Regular cardiac myocyte (primary cell): ENCODE results near the gene HTR1B. TPM values are rescaled to one million over a fixed set of nuclear protein-coding genes. Genes with fewer than 3 reads are reported as not detected.

ENCODE experiments used
- total RNA-seq: library from RNA; depleted of rRNA; stranded (reverse); fragments of >200 nt; gene quantifications from 2 replicates; pipeline ENCODE4 v1.2.3, GENCODE V29; 2014

HTR1B gene, protein sequence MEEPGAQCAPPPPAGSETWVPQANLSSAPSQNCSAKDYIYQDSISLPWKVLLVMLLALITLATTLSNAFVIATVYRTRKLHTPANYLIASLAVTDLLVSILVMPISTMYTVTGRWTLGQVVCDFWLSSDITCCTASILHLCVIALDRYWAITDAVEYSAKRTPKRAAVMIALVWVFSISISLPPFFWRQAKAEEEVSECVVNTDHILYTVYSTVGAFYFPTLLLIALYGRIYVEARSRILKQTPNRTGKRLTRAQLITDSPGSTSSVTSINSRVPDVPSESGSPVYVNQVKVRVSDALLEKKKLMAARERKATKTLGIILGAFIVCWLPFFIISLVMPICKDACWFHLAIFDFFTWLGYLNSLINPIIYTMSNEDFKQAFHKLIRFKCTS
- total RNA-seq: under 0.01 TPM in 1 of 2 replicates, not detected in the other

GRCh38 chr6:77463308-77463860, at the start of gene HTR1B:
HTR1B (minus strand) TSS chr6:77463491; CDS start chr6:77463403, 88 bp downstream.

Other genes starting within 250 kb of the HTR1B start
- not detected in 2 replicates for gene MEI4, start 189.5 kb upstream of the HTR1B start, total RNA-seq